Esophagus (tissue), 2 donors: ENCODE data around the gene EBP. TPM values are rescaled to one million over a fixed set of nuclear protein-coding genes. Genes with fewer than 3 reads are reported as not detected.

ENCODE experiments used
- H3K27ac ChIP-seq, 2 donors: one replicate each; pipeline ENCODE4 v1.5.1; 2013; ENCODE audit warnings: low read depth in 2 of 2, mild to moderate bottlenecking in 2 of 2, inconsistent platforms in 1 of 2, low read length in 1 of 2, moderate library complexity in 1 of 2
- H3K27me3 ChIP-seq, 2 donors: one replicate each; pipeline ENCODE4 v1.6.1; 2013; ENCODE audit warnings: low read length in 2 of 2, control low read depth in 1 of 2, mild to moderate bottlenecking in 1 of 2; ENCODE audit not compliant: insufficient read depth in 2 of 2, control insufficient read depth in 1 of 2
- H3K36me3 ChIP-seq, 2 donors: one replicate each; pipeline ENCODE4 v1.6.1; 2013; ENCODE audit warnings: low read length in 1 of 2; ENCODE audit not compliant: control insufficient read depth in 2 of 2, insufficient read depth in 2 of 2
- H3K4me1 ChIP-seq, 2 donors: one replicate each; pipeline ENCODE4 v1.6.1; 2013; ENCODE audit warnings: low read length in 1 of 2; ENCODE audit not compliant: control insufficient read depth in 2 of 2, insufficient read depth in 2 of 2
- H3K4me3 ChIP-seq, 2 donors: one replicate each; pipeline ENCODE4 v1.5.1; 2013; ENCODE audit warnings: low read length in 2 of 2, mild to moderate bottlenecking in 2 of 2, low read depth in 1 of 2, moderate library complexity in 1 of 2
- H3K9me3 ChIP-seq, 2 donors: one replicate each; pipeline ENCODE4 v1.6.1; 2013; ENCODE audit warnings: mild to moderate bottlenecking in 2 of 2, low read depth in 1 of 2, low read length in 1 of 2, moderate library complexity in 1 of 2; ENCODE audit not compliant: control insufficient read depth in 2 of 2, insufficient read depth in 1 of 2
- WGBS, 2 donors: extraction: QIAGEN DNeasy Blood & Tissue Kit; methylation state at CpG; one replicate each; pipeline ENCODE4 v1.1.7; 2013; 5-methylcytosine and 5-hydroxymethylcytosine counted together
- polyA plus RNA-seq, 2 donors: library from polyadenylated mRNA; stranded (reverse); fragments of 200-250 nt; gene quantifications; one replicate each; pipeline ENCODE4 v1.2.3, GENCODE V29; 2013
- donor health status: healthy with polysubstance abuse.
- donor health status: Bipolar disorder and iron deficiency.

The EBP gene
- polyA plus RNA-seq, 2 donors: 151 to 179 TPM

DNA sequence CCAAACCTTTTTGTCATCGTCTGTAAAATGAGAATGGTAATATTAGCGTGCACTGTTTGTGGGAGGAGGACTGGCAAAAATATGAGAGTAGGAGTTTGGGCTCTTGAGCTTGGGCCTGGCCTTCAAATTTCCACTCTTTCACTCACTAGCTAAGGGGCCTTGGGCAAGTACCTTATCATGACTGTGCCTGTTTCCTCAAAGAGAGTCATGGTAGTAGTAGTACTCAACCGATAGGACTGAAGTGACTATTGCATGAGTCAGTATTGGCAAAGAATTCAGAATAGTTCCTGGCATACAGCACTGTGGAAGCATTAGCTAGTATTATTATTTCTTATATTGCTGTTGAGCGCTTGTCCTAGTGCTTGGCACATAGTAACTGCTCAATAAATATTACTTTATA is 36.7 kb downstream of the EBP start:
- no peaks in the 10 kb centered on the region for H3K27me3 ChIP-seq
- no peaks in the 10 kb centered on the region for H3K9me3 ChIP-seq
- H3K36me3 ChIP-seq: peaks cover 0 to 23% of the 10 kb centered on the region in 2 donors
- H3K4me1 ChIP-seq: no peaks in the 10 kb centered on the region
- WGBS, 2 donors: 48 to 67% methylated on average over 4 of the region's 4 CpGs
- H3K27ac ChIP-seq: no peak overlapping the region
- H3K4me3 ChIP-seq: no peak overlapping the region

DNA sequence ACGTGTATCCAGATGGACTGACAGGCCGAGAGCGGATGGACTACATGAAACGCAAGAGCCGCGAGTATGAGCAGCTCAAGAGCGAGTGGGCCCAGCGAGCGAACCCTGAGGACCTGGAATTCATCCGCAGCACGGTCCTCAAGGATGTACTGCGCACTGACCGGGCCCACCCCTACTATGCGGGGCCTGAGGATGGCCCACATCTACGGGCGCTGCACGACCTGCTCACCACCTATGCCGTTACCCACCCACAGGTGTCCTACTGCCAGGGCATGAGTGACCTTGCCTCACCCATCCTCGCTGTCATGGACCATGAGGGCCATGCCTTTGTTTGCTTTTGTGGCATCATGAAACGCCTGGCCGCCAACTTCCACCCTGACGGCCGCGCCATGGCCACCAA is 38.0 kb downstream of the EBP start:
- Histone ChIP-seq H3K4me3 (no peak overlapping the region), H3K27ac (no peak overlapping the region), H3K27me3 (no peaks in the 10 kb centered on the region), H3K4me1 (no peaks in the 10 kb centered on the region), H3K36me3 (peaks cover 0 to 23% of the 10 kb centered on the region in 2 donors), H3K9me3 (peaks cover 0 to 4% of the 10 kb centered on the region in 2 donors)
- WGBS, 2 donors: 94 to 95% methylated on average over 24 of the region's 24 CpGs

DNA sequence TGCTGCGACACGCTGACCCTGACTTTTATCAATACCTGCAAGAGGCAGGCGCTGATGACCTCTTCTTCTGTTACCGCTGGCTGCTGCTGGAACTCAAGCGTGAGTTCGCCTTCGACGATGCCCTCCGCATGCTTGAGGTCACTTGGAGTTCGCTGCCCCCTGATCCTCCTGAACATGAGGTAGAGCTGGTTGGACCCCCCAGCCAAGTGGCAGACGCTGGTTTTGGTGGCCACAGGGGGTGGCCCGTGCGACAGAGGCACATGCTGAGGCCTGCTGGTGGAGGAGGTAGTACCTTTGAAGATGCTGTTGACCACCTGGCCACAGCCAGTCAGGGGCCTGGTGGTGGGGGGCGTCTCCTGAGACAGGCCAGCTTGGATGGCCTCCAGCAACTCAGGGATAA is 38.4 kb downstream of the EBP start:
- 91 to 96% methylated on average over 14 of the region's 14 CpGs for WGBS, 2 donors
- Histone ChIP-seq H3K27ac (no peak overlapping the region), H3K9me3 (peaks cover 0 to 4% of the 10 kb centered on the region in 2 donors), H3K36me3 (peaks cover 0 to 23% of the 10 kb centered on the region in 2 donors), H3K4me3 (no peak overlapping the region), H3K27me3 (no peaks in the 10 kb centered on the region), H3K4me1 (no peaks in the 10 kb centered on the region)

DNA sequence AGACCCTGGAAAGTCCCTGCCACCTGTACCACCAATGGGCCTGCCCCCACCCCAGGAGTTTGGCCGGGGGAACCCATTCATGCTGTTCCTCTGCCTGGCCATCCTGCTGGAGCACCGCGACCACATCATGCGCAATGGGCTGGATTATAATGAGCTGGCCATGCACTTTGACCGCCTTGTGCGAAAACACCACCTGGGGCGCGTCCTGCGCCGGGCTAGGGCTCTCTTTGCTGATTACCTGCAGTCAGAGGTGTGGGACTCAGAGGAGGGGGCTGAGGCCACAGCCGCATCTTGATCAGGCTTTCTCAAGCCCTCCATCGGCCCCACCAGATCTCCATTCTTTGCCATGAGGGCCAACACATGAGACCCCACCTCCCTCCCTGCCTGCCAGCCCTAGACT is 39.1 kb downstream of the EBP start:
- H3K4me3 ChIP-seq: no peak overlapping the region
- WGBS, 2 donors: 92 to 94% methylated on average over 12 of the region's 12 CpGs
- H3K9me3 ChIP-seq: peaks cover 0 to 4% of the 10 kb centered on the region in 2 donors
- no peak overlapping the region for H3K27ac ChIP-seq
- H3K36me3 ChIP-seq: peaks cover 0 to 23% of the 10 kb centered on the region in 2 donors
- no peaks in the 10 kb centered on the region for H3K4me1 ChIP-seq
- H3K27me3 ChIP-seq: no peaks in the 10 kb centered on the region

DNA sequence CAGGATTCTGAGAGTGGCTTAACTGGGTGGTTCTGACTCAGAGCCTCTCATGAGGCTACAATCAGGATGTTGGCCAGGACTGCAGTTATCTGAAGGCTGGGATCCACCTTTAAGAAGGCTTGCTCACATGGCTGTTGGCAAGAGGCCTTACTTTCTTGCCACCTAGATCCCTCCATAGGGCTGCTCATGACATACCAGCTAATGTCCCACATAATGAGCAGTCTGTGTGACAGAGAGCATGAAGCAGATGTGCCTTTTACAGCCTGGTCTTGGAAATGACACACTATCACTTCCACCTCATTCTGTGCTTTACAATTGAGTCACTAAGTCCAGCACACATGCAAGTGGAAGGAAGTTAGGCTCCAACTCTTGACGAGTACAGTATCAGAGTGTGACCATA is 48.4 kb downstream of the EBP start:
- 67 to 68% methylated on average over 1 of the region's 1 CpG for WGBS, 2 donors
- Histone ChIP-seq H3K27ac (no peak overlapping the region), H3K9me3 (peaks cover 0 to 6% of the 10 kb centered on the region in 2 donors)

DNA sequence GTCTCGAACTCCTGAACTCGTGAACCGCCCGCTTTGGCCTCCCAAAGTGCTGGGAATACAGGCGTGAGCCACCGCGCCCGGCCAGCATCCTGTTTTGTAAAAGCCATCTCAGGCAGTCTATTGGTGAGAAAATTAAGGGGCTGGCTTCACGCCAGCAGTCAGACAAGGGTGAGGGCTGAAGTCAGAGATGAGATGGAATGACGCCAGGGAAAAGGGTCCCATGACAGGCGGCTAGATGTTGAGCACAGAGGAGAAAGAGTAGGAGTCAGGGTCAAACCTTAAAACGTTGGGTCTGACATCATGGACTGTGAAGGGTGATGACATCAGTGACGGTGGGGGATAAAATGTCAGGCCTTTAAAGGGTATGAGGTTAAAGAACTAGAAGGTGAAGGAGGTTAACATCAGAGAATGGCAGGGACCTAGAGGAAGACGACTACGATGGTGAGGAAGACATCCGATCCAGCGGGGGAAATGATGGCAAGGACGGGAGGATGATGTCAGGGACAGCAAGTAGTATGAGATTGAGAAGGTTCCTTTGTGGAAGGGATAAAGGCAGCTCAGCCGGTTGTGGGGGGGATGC is 52.2 kb downstream of the EBP start:
- Histone ChIP-seq H3K4me3 (peak overlapping the region; percentile 24 to 78), H3K4me1 (peaks cover 0 to 6% of the 10 kb centered on the region in 2 donors), H3K9me3 (peaks cover 0 to 6% of the 10 kb centered on the region in 2 donors), H3K27me3 (no peaks in the 10 kb centered on the region), H3K27ac (peak overlapping the region; percentile 93 to 97), H3K36me3 (peaks cover 3 to 17% of the 10 kb centered on the region in 2 donors)
- 39 to 51% methylated on average over 19 of the region's 19 CpGs for WGBS, 2 donors

More for the DNA sequence above, 48.4 kb downstream of the EBP start:
- H3K36me3 ChIP-seq: no peaks in the 10 kb centered on the region
- no peaks in the 10 kb centered on the region for H3K27me3 ChIP-seq
- no peak overlapping the region for H3K4me3 ChIP-seq
- no peaks in the 10 kb centered on the region for H3K4me1 ChIP-seq

DNA sequence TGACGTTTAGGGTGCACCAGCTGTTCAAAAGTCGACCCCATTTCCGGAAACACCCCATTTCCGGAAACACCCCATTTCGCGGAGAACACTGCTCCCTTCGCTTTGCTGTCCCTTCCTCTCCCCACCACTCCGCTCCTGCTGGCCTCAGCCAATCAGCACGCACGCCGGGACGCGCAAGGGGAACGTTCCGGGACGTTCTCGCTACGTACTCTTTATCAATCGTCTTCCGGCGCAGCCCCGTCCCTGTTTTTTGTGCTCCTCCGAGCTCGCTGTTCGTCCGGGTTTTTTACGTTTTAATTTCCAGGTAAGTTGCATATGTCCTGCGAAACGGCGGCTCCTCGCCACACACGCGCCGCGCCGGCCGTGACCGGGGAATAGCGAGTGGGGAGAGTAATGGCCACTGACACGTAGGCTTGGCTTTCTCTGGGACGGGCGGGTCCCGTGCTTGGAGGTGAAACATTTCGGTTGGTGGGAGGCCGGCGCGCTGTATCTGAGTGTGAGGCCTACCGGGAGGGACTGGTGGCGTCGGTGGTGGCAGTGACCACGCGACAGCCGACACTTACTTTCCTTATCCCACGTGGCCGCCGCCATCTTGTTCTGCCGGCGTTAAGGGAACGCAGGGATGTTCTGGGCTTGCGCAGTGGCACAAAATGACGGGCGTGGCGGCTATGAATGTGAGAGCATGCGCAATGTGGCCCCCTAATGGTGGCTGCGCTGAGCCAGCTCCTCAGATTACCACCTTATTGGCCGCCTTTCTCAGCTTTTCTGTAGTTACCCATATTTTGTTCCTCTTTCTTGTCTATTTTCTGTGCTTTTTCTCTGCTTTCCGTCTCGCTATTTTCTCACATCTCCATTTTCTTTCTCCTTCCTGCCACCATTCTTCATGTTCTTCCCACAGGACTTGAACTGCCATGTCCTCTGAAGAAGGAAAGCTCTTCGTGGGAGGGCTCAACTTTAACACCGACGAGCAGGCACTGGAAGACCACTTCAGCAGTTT is 53.0 kb downstream of the EBP start, which contains the start of gene RBM3:
Gene RBM3, plus strand, starts transcription at position 215 of the 997 bp plus-strand sequence. Its CDS starts 697 bp downstream, at position 912.
- peak within 1 kb of the TSS; percentile 97 for H3K27ac ChIP-seq
- H3K4me1 ChIP-seq: peaks cover 0 to 6% of the 10 kb centered on the region in 2 donors
- peaks cover 0 to 6% of the 10 kb centered on the region in 2 donors for H3K9me3 ChIP-seq
- H3K27me3 ChIP-seq: no peaks in the 10 kb centered on the region
- peaks cover 3 to 20% of the 10 kb centered on the region in 2 donors for H3K36me3 ChIP-seq
- H3K4me3 ChIP-seq: peak within 1 kb of the TSS; percentile 76 to 78
- 0 to 25% methylated on average over 68 to 71 of the region's 71 CpGs for WGBS, 2 donors

DNA sequence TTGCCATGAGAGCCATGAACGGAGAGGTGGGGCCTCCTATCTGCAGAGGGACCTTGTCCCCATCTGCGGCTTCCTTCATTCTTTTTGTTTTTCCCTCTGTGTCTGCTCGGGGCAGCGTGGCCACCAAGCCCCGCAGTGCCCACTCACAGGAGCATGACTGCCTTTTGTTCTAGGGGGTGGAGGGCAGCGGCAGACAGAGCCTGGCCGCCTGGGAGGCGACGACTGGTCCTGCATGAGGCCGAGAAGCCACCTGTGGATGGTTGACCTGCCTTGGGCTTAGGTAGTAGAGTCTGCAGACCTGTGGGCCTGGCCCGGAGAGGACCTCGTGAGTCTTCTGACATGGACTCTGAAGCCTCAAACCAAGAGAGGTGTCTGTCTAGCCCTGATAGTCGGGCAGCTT is 54.0 kb downstream of the EBP start:
- H3K36me3 ChIP-seq: peaks cover 3 to 20% of the 10 kb centered on the region in 2 donors
- peaks cover 0 to 6% of the 10 kb centered on the region in 2 donors for H3K9me3 ChIP-seq
- peak overlapping the region; percentile 76 to 78 for H3K4me3 ChIP-seq
- 66 to 73% methylated on average over 13 of the region's 13 CpGs for WGBS, 2 donors
- H3K27ac ChIP-seq: peak overlapping the region; percentile 40 to 97
- H3K4me1 ChIP-seq: peaks cover 0 to 6% of the 10 kb centered on the region in 2 donors
- no peaks in the 10 kb centered on the region for H3K27me3 ChIP-seq

DNA sequence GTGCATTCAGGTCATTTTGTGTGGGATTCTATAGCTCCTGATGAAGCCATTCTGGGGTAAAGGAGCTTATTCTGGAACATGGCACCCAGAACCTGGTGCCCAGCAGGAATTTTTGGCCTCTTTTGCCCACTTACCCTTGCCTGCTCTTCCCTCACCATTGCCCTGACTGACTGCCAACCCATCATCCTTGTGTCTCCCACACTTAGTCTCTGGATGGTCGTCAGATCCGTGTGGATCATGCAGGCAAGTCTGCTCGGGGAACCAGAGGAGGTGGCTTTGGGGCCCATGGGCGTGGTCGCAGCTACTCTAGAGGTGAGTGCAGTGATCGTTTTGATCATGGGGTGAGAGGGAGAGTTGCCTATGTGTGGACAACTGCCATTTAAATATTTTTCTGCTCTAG is 54.5 kb downstream of the EBP start:
- whole genome bisulfite sequencing, 2 donors: 47 to 58% methylated on average over 6 of the region's 6 CpGs
- Histone ChIP-seq H3K27ac (peak overlapping the region; percentile 40 to 97), H3K36me3 (peaks cover 3 to 20% of the 10 kb centered on the region in 2 donors), H3K4me3 (peak overlapping the region; percentile 76 to 78), H3K9me3 (peaks cover 0 to 6% of the 10 kb centered on the region in 2 donors), H3K4me1 (peaks cover 0 to 6% of the 10 kb centered on the region in 2 donors), H3K27me3 (no peaks in the 10 kb centered on the region)
